ENCODE measurements around the gene MORN2. TPM values are rescaled to one million over a fixed set of nuclear protein-coding genes. Genes with fewer than 3 reads are reported as not detected.

MORN2 gene
- total RNA-seq, 2 experiments from 2014 or later = 7.8 to 8.1 TPM

- Histone ChIP-seq H3K36me3 (ENCODE audit: insufficient read depth, low read length) (peaks cover 25% of the 10 kb centered on the region), H3K9me2 (ENCODE audit: insufficient read depth, low read length) (no peaks in the 10 kb centered on the region), H3K79me2 (ENCODE audit: insufficient read depth, low read depth, low read length) (no peaks in the 10 kb centered on the region), H3K4me2 (ENCODE audit: low read length) (no peak overlapping the region), H2AFZ (ENCODE audit: low read length) (no peak overlapping the region), H3K9me3 (ENCODE audit: low read length) (no peaks in the 10 kb centered on the region), H3K4me1 (ENCODE audit: insufficient read depth, low read length, poor library complexity, severe bottlenecking) (no peaks in the 10 kb centered on the region), H4K20me1 (ENCODE audit: insufficient read depth, low read length) (no peaks in the 10 kb centered on the region), H3K27ac (ENCODE audit: low read depth, low read length, poor library complexity, severe bottlenecking) (no peak overlapping the region), H3K4me3 (ENCODE audit: low read depth, low read length, poor library complexity, severe bottlenecking) (no peak overlapping the region)
- no peak for DNase-seq (ENCODE audit: low spot score)
- TF ChIP-seq CTCF (conservative IDR thresholded peaks at IDR 0.05; ENCODE audit: low read length) = no peak
- no peak for TF ChIP-seq EZH2phosphoT487 (IDR thresholded peaks at IDR 0.05; ENCODE audit: borderline replicate concordance, low read depth, low read length)
- no TSS peak for BruUV-seq (replicated peaks)
- POLR2A ChIA-PET = interaction anchor here (0.7 kb wide), 1 partner anchor 46 kb away, joined by 3 read pairs; no protein-coding TSS in a partner anchor
- intact Hi-C loops (cut with micrococcal nuclease; ENCODE audit: unreplicated experiment) = no loop called here
- CTCF ChIA-PET (ENCODE audit: unreplicated experiment) = no interaction called here
Measured at GRCh38 chr2:38850045-38850444, 25.7 kb upstream of the MORN2 start.

GRCh38 chr2:38856165-38856564 is 19.6 kb upstream of the MORN2 start:
- no peak overlapping the region for H3K4me3 ChIP-seq (ENCODE audit: low read depth, low read length, poor library complexity, severe bottlenecking)
- no peak overlapping the region for H3K4me2 ChIP-seq (ENCODE audit: low read length)
- TF ChIP-seq CTCF (conservative IDR thresholded peaks at IDR 0.05; ENCODE audit: low read length) (no peak), EZH2phosphoT487 (IDR thresholded peaks at IDR 0.05; ENCODE audit: borderline replicate concordance, low read depth, low read length) (no peak)
- no peak for DNase-seq (ENCODE audit: low spot score)
- H3K4me1 ChIP-seq (ENCODE audit: insufficient read depth, low read length, poor library complexity, severe bottlenecking) = no peaks in the 10 kb centered on the region
- H4K20me1 ChIP-seq (ENCODE audit: insufficient read depth, low read length) = no peaks in the 10 kb centered on the region
- no peaks in the 10 kb centered on the region for H3K79me2 ChIP-seq (ENCODE audit: insufficient read depth, low read depth, low read length)
- BruUV-seq (replicated peaks) = no TSS peak
- H2AFZ ChIP-seq (ENCODE audit: low read length) = no peak overlapping the region
- ChIA-PET POLR2A (interaction anchor here (0.6 to 1.9 kb wide), 2 partner anchors 19 to 930 kb away, joined by 3 to 8 read pairs; partner anchors contain the start of genes DHX57 and MORN2), CTCF (ENCODE audit: unreplicated experiment) (interaction anchor here (1.2 kb wide), 1 partner anchor 11 kb away, joined by 3 read pairs; no protein-coding TSS in a partner anchor)
- no peaks in the 10 kb centered on the region for H3K9me3 ChIP-seq (ENCODE audit: low read length)
- H3K27ac ChIP-seq (ENCODE audit: low read depth, low read length, poor library complexity, severe bottlenecking) = no peak overlapping the region
- peaks cover 37% of the 10 kb centered on the region for H3K36me3 ChIP-seq (ENCODE audit: insufficient read depth, low read length)
- intact Hi-C loops (cut with micrococcal nuclease; ENCODE audit: unreplicated experiment) = no loop called here
- H3K9me2 ChIP-seq (ENCODE audit: insufficient read depth, low read length) = no peaks in the 10 kb centered on the region

- H3K36me3 ChIP-seq (ENCODE audit: insufficient read depth, low read length) = peaks cover 56% of the 10 kb centered on the region
- no peaks in the 10 kb centered on the region for H3K9me2 ChIP-seq (ENCODE audit: insufficient read depth, low read length)
- H2AFZ ChIP-seq (ENCODE audit: low read length) = no peak overlapping the region
- CTCF ChIA-PET (ENCODE audit: unreplicated experiment) = no interaction called here
- TF ChIP-seq CTCF (conservative IDR thresholded peaks at IDR 0.05; ENCODE audit: low read length) = no peak
- H3K27ac ChIP-seq (ENCODE audit: low read depth, low read length, poor library complexity, severe bottlenecking) = no peak overlapping the region
- intact Hi-C loops (cut with micrococcal nuclease; ENCODE audit: unreplicated experiment) = no loop called here
- no peaks in the 10 kb centered on the region for H3K4me1 ChIP-seq (ENCODE audit: insufficient read depth, low read length, poor library complexity, severe bottlenecking)
- no peak for DNase-seq (ENCODE audit: low spot score)
- no peaks in the 10 kb centered on the region for H3K79me2 ChIP-seq (ENCODE audit: insufficient read depth, low read depth, low read length)
- no TSS peak for BruUV-seq (replicated peaks)
- H3K4me2 ChIP-seq (ENCODE audit: low read length) = no peak overlapping the region
- no peak overlapping the region for H3K4me3 ChIP-seq (ENCODE audit: low read depth, low read length, poor library complexity, severe bottlenecking)
- POLR2A ChIA-PET = no interaction called here
- H4K20me1 ChIP-seq (ENCODE audit: insufficient read depth, low read length) = no peaks in the 10 kb centered on the region
- H3K9me3 ChIP-seq (ENCODE audit: low read length) = no peaks in the 10 kb centered on the region
Measured at GRCh38 chr2:38862476-38862875, 13.3 kb upstream of the MORN2 start.

Data from OCI-LY7 (cell line).